Measurements from ENCODE around the gene SLC35F2. TPM values are rescaled to one million over a fixed set of nuclear protein-coding genes. Genes with fewer than 3 reads are reported as not detected.

The SLC35F2 gene
- polyA plus RNA-seq, 1 of the 3 experiments (the other 2 are of a cell fraction): 12.4 TPM

- 46% methylated on average over 2 of the region's 2 CpGs for WGBS (ENCODE audit: low lambda C conversion rate)
- H3K9ac ChIP-seq: no peak overlapping the region
- H3K4me3 ChIP-seq (ENCODE audit: low read depth in 2 of 2, low read length in 1 of 2): no peak overlapping the region
- H3F3A ChIP-seq (replicated peaks; ENCODE audit: insufficient read depth): no peaks in the 10 kb centered on the region
- no peaks in the 10 kb centered on the region for H3K9me3 ChIP-seq
- H2AFZ ChIP-seq (ENCODE audit: low read depth): no peak overlapping the region
- TF ChIP-seq MAX (IDR thresholded peaks at IDR 0.05; ENCODE audit: low read depth) (no peak), EZH2phosphoT487 (IDR thresholded peaks at IDR 0.05; ENCODE audit: borderline replicate concordance, low read depth) (no peak), IRF3 (IDR thresholded peaks at IDR 0.05; ENCODE audit: low read depth, low read length) (no peak), FOXM1 (IDR thresholded peaks at IDR 0.05; ENCODE audit: low read depth) (no peak), NRF1 (IDR thresholded peaks at IDR 0.05; ENCODE audit: low read depth, low read length) (no peak), GATA2 (CRISPR knock-in tag; IDR thresholded peaks at IDR 0.05) (no peak), GABPA (IDR thresholded peaks at IDR 0.05; ENCODE audit: low read depth) (no peak), USF1 (IDR thresholded peaks at IDR 0.05; ENCODE audit: borderline replicate concordance, low read depth) (no peak), POLR2AphosphoS5 (IDR thresholded peaks at IDR 0.05; ENCODE audit: low read depth, low read length) (no peak), TEAD4 (IDR thresholded peaks at IDR 0.05; ENCODE audit: borderline replicate concordance, insufficient read depth) (no peak), SIN3A (IDR thresholded peaks at IDR 0.05; ENCODE audit: borderline replicate concordance, low read depth, low read length) (no peak), CTCF (IDR thresholded peaks at IDR 0.05) (no peak), RFX5 (IDR thresholded peaks at IDR 0.05; ENCODE audit: low read length) (no peak), MEF2A (IDR thresholded peaks at IDR 0.05; ENCODE audit: borderline replicate concordance, low read depth) (no peak), RCOR1 (IDR thresholded peaks at IDR 0.05; ENCODE audit: low read length) (no peak), TCF12 (IDR thresholded peaks at IDR 0.05) (no peak), RAD21 (IDR thresholded peaks at IDR 0.05; ENCODE audit: low read length) (no peak), REST (IDR thresholded peaks at IDR 0.05; ENCODE audit: low read depth, low read length) (no peak), ZBTB33 (IDR thresholded peaks at IDR 0.05; ENCODE audit: borderline replicate concordance, low read depth) (no peak)
- CTCF ChIA-PET: interaction anchor here (0.9 kb wide), 1 partner anchor 11 kb away, joined by 3 read pairs; no protein-coding TSS in a partner anchor
- H3K4me1 ChIP-seq (ENCODE audit: control insufficient read depth in 1 of 2, insufficient read depth in 2 of 2, low read depth in 1 of 2, low read length in 1 of 2): no peaks in the 10 kb centered on the region
- no peak overlapping the region for H3K27ac ChIP-seq (ENCODE audit: low read depth in 2 of 2, low read length in 1 of 2)
- no peaks in the 10 kb centered on the region for H3K79me2 ChIP-seq (ENCODE audit: insufficient read depth)
- POLR2A ChIA-PET: no interaction called here
- no peaks in the 10 kb centered on the region for H3K36me3 ChIP-seq (replicated peaks in 1 of 2; ENCODE audit: control insufficient read depth in 1 of 2, insufficient read depth in 2 of 2, low read length in 1 of 2)
- H3K9me2 ChIP-seq: no peaks in the 10 kb centered on the region
- no peak overlapping the region for H3K4me2 ChIP-seq
- no peaks in the 10 kb centered on the region for H3K27me3 ChIP-seq (ENCODE audit: insufficient read depth)
- no peak for DNase-seq
- H4K20me1 ChIP-seq (ENCODE audit: insufficient read depth): no peaks in the 10 kb centered on the region
Observed at GRCh38 chr11:107747622-107748021, 111.0 kb downstream of the SLC35F2 start.
